CD14-positive monocyte (primary cell): ENCODE results near the gene GRK5. TPM values are rescaled to one million over a fixed set of nuclear protein-coding genes. Genes with fewer than 3 reads are reported as not detected.

Source experiments
- DNase-seq, 3 donors: peaks; one replicate each; pipeline ENCODE4 v3.0.0-alpha.2; 2011 to 2022
- H2AFZ ChIP-seq: 2 replicates; pipeline ENCODE4 v1.6.0; 2012; ENCODE audit warnings: mild to moderate bottlenecking, low read depth, low read length, inconsistent platforms; ENCODE audit not compliant: insufficient read depth, poor library complexity, severe bottlenecking
- H3K27ac ChIP-seq, 2 donors: 1 replicate in 1 of 2; 2 replicates in 1 of 2; pipeline ENCODE4 v1.5.1; 2012 to 2013; ENCODE audit warnings: low read length in 2 of 2, control low read depth in 1 of 2, inconsistent platforms in 1 of 2, low read depth in 1 of 2, mild to moderate bottlenecking in 1 of 2
- H3K27me3 ChIP-seq, 2 donors: one replicate each; pipeline versions ENCODE4 v1.6.0 to v1.6.1; 2011 to 2013; ENCODE audit warnings: low read length in 2 of 2; ENCODE audit not compliant: control insufficient read depth in 2 of 2, insufficient read depth in 2 of 2
- H3K36me3 ChIP-seq, 2 donors: replicated peaks in 1 of 2; 1 replicate in 1 of 2; 2 replicates in 1 of 2; pipeline versions ENCODE4 v1.5.1 to v1.6.1; 2012 to 2013; ENCODE audit warnings: low read length in 2 of 2, control low read depth in 1 of 2, inconsistent platforms in 1 of 2, mild to moderate bottlenecking in 1 of 2; ENCODE audit not compliant: insufficient read depth in 2 of 2, control insufficient read depth in 1 of 2
- H3K4me1 ChIP-seq, 2 donors: 1 replicate in 1 of 2; 2 replicates in 1 of 2; pipeline versions ENCODE4 v1.5.1 to v1.6.1; 2012 to 2013; ENCODE audit warnings: low read length in 2 of 2, control low read depth in 1 of 2, inconsistent platforms in 1 of 2, mild to moderate bottlenecking in 1 of 2, moderate library complexity in 1 of 2; ENCODE audit not compliant: insufficient read depth in 2 of 2, control insufficient read depth in 1 of 2
- H3K4me2 ChIP-seq: replicated peaks from 2 replicates; pipeline ENCODE3; 2012; ENCODE audit warnings: low read length, moderate library complexity, mild to moderate bottlenecking; ENCODE audit not compliant: poor library complexity, severe bottlenecking; ENCODE audit errors: extremely low read depth
- H3K4me3 ChIP-seq, 3 experiments: fragments of 200-600 bp in 1 of 3; sonication (generic) in 1 of 3; replicated peaks in 1 of 3; 1 replicate in 2 of 3; 2 replicates in 1 of 3; pipeline ENCODE4 v1.5.1; 2011 to 2013; ENCODE audit warnings: low read length in 3 of 3, mild to moderate bottlenecking in 3 of 3, control low read depth in 2 of 3, low read depth in 2 of 3, inconsistent platforms in 1 of 3, moderate library complexity in 1 of 3
- H3K79me2 ChIP-seq: 2 replicates; pipeline ENCODE4 v1.6.0; 2012; ENCODE audit warnings: mild to moderate bottlenecking, control low read depth, inconsistent platforms, low read length, moderate library complexity; ENCODE audit not compliant: insufficient read depth
- H3K9ac ChIP-seq: 2 replicates; pipeline ENCODE4 v1.6.0; 2017; ENCODE audit warnings: low read length, mild to moderate bottlenecking; ENCODE audit not compliant: insufficient read depth, poor library complexity, severe bottlenecking
- H3K9me3 ChIP-seq, 2 donors: replicated peaks in 1 of 2; 1 replicate in 1 of 2; 2 replicates in 1 of 2; pipeline versions ENCODE4 v1.5.1 to v1.6.1; 2012 to 2013; ENCODE audit warnings: low read length in 2 of 2, control low read depth in 1 of 2; ENCODE audit not compliant: control insufficient read depth in 1 of 2, insufficient read depth in 1 of 2
- H4K20me1 ChIP-seq: 2 replicates; pipeline ENCODE4 v1.6.0; 2012; ENCODE audit warnings: mild to moderate bottlenecking, low read length, control low read depth, moderate library complexity; ENCODE audit not compliant: insufficient read depth
- H3K27ac Mint-ChIP-seq, 7 donors: one replicate each; pipeline ENCODE4 v1.8.0; 2020; ENCODE audit warnings: mild to moderate bottlenecking in 7 of 7, mixed read lengths in 7 of 7, moderate library complexity in 6 of 7, inconsistent platforms in 2 of 7
- H3K27me3 Mint-ChIP-seq, 3 donors: one replicate each; pipeline ENCODE4 v1.8.0; 2021 to 2022; ENCODE audit warnings: low read depth in 3 of 3, mild to moderate bottlenecking in 3 of 3, mixed read lengths in 3 of 3, moderate library complexity in 3 of 3, inconsistent platforms in 1 of 3
- H3K36me3 Mint-ChIP-seq, 2 donors: one replicate each; pipeline ENCODE4 v1.8.0; 2020; ENCODE audit warnings: mixed read lengths in 2 of 2, inconsistent platforms in 1 of 2, mild to moderate bottlenecking in 1 of 2
- H3K4me1 Mint-ChIP-seq: one replicate; pipeline ENCODE4 v1.8.0; 2020; ENCODE audit warnings: mild to moderate bottlenecking, mixed read lengths
- H3K4me3 Mint-ChIP-seq, 2 donors: one replicate each; pipeline ENCODE4 v1.8.0; 2020; ENCODE audit warnings: mild to moderate bottlenecking in 2 of 2, mixed read lengths in 2 of 2, moderate library complexity in 1 of 2
- H3K9me3 Mint-ChIP-seq, 7 donors: one replicate each; pipeline ENCODE4 v1.8.0; 2020 to 2022; ENCODE audit warnings: mixed read lengths in 7 of 7, mild to moderate bottlenecking in 6 of 7, moderate library complexity in 6 of 7, inconsistent platforms in 2 of 7
- CTCF ChIP-seq: fragments of 200-600 bp; IDR thresholded peaks from one replicate; pipeline ENCODE4 v1.8.0; 2022; ENCODE audit warnings: antibody characterized with exemption, mild to moderate bottlenecking
- WGBS: methylation state at CpG from one replicate; pipeline ENCODE4 v1.1.5; 2013; ENCODE audit warnings: missing lambda C conversion rate; ENCODE audit not compliant: insufficient coverage; 5-methylcytosine and 5-hydroxymethylcytosine counted together
- intact Hi-C, 2 donors: fragments of 100-400 bp; cut with micrococcal nuclease; formaldehyde crosslinking; loops; one replicate each; pipeline versions ENCODE4 v1.15.0 to v1.15.1; 2023
- polyA plus RNA-seq, 3 donors: library from polyadenylated mRNA; depleted of rRNA in 1 of 3; unstranded in 2 of 3; stranded (reverse) in 1 of 3; fragments of 300-500 nt in 2 of 3; fragments of >200 nt in 1 of 3; fragmentation: Illumina TruSeq in 2 of 3; gene quantifications; 1 replicate in 2 of 3; 2 replicates in 1 of 3; pipeline ENCODE4 v1.2.3, GENCODE V29; 2012 to 2021

GRK5 gene
- polyA plus RNA-seq, 3 donors: 1.2 to 6.5 (median 2.8) TPM

GRCh38 chr10:119297207-119297968, 90.0 kb downstream of the GRK5 start:
- DNase-seq: no peak
- no peaks in the 10 kb centered on the region for H3K27me3 ChIP-seq
- TF ChIP-seq CTCF: no peak
- Mint-ChIP-seq H3K27me3 (no peaks in the 10 kb centered on the region), H3K4me3 (no peak overlapping the region), H3K36me3 (peaks cover 8 to 9% of the 10 kb centered on the region in 2 donors), H3K4me1 (peaks cover 13% of the 10 kb centered on the region), H3K9me3 (peaks cover 5 to 14% (median 10%) of the 10 kb centered on the region in 7 donors), H3K27ac (no peak overlapping the region)
- no peak overlapping the region for H3K27ac ChIP-seq
- H3K36me3 ChIP-seq: no peaks in the 10 kb centered on the region
- peaks cover 5 to 9% of the 10 kb centered on the region in 2 donors for H3K4me1 ChIP-seq
- H3K4me3 ChIP-seq: no peak overlapping the region
- intact Hi-C loops: no loop called here
- no peak overlapping the region for H3K4me2 ChIP-seq
- H3K9ac ChIP-seq: no peak overlapping the region
- no peaks in the 10 kb centered on the region for H3K79me2 ChIP-seq
- 100% methylated on average over 3 of the region's 5 CpGs for WGBS
- H4K20me1 ChIP-seq: peaks cover 21% of the 10 kb centered on the region
- peaks cover 0 to 13% of the 10 kb centered on the region in 2 donors for H3K9me3 ChIP-seq
- no peak overlapping the region for H2AFZ ChIP-seq

DNA sequence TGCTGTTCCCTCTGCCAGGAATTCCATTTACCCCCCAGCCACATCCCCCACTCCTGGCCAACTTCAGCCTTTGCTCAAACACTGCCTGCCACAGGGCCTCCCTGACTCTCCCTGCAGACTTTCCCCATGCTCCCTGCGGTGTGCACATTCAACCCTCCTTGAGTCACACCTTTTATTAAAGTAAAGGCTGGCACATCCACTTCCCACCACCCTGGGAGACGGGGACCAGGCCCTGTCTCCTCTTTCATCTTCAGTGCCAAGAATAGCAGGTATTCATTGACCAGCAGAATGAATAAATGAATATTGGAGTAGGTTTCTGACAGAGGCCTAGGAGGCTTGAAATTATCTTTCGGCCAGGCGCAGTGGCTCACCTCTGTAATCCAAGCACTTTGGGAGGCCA, 91.4 kb downstream of the GRK5 start:
- Histone ChIP-seq H3K27ac (no peak overlapping the region), H3K27me3 (no peaks in the 10 kb centered on the region), H3K36me3 (no peaks in the 10 kb centered on the region), H2AFZ (no peak overlapping the region), H3K9ac (no peak overlapping the region), H3K9me3 (peaks cover 0 to 13% of the 10 kb centered on the region in 2 donors), H3K4me1 (peaks cover 5 to 9% of the 10 kb centered on the region in 2 donors), H3K4me3 (no peak overlapping the region), H3K4me2 (no peak overlapping the region), H4K20me1 (peaks cover 22% of the 10 kb centered on the region), H3K79me2 (no peaks in the 10 kb centered on the region)
- DNase-seq: no peak
- Mint-ChIP-seq H3K4me3 (no peak overlapping the region), H3K27me3 (peaks cover 0 to 5% (median 1%) of the 10 kb centered on the region in 3 donors), H3K36me3 (peaks cover 8 to 9% of the 10 kb centered on the region in 2 donors), H3K4me1 (peaks cover 13% of the 10 kb centered on the region), H3K27ac (no peak overlapping the region), H3K9me3 (peaks cover 5 to 14% (median 10%) of the 10 kb centered on the region in 7 donors)
- intact Hi-C loops: no loop called here
- no peak for TF ChIP-seq CTCF
- WGBS: 100% methylated on average over 1 of the region's 4 CpGs
